H9 (cell line): ENCODE results near the gene NRBF2. TPM values are rescaled to one million over a fixed set of nuclear protein-coding genes. Genes with fewer than 3 reads are reported as not detected.
A peak's percentile ranks its signal among the peaks of the same experiment; 100 is the strongest.

ENCODE experiments used
- DNase-seq: peaks from one replicate; pipeline ENCODE4 v3.0.0-alpha.2; 2017
- H2AFZ ChIP-seq: one replicate; pipeline ENCODE4 v1.6.1; 2013; ENCODE audit warnings: mild to moderate bottlenecking, low read length, control low read depth, moderate library complexity
- H2AK5ac ChIP-seq: 2 replicates; pipeline ENCODE4 v1.6.1; 2013; ENCODE audit warnings: low read length, control low read depth, mixed read lengths; ENCODE audit not compliant: insufficient read length
- H2BK120ac ChIP-seq: one replicate; pipeline ENCODE4 v1.6.1; 2013; ENCODE audit warnings: low read depth, mild to moderate bottlenecking, low read length, control low read depth, inconsistent platforms; ENCODE audit not compliant: poor library complexity, severe bottlenecking
- H2BK12ac ChIP-seq: 2 replicates; pipeline ENCODE4 v1.6.1; 2013; ENCODE audit warnings: low read length, control low read depth, mixed read lengths, low read depth; ENCODE audit not compliant: insufficient read length
- H2BK15ac ChIP-seq: 2 replicates; pipeline ENCODE4 v1.6.1; 2013; ENCODE audit warnings: low read depth, low read length, control low read depth
- H2BK20ac ChIP-seq: one replicate; pipeline ENCODE4 v1.6.1; 2013; ENCODE audit warnings: low read depth, mild to moderate bottlenecking, low read length, control low read depth, inconsistent platforms; ENCODE audit not compliant: poor library complexity, severe bottlenecking
- H2BK5ac ChIP-seq: 2 replicates; pipeline ENCODE4 v1.6.1; 2013; ENCODE audit warnings: low read length, control low read depth, mixed read lengths; ENCODE audit not compliant: insufficient read length
- H3K14ac ChIP-seq: 2 replicates; pipeline ENCODE4 v1.6.1; 2013; ENCODE audit warnings: low read length, control low read depth; ENCODE audit not compliant: insufficient read depth
- H3K18ac ChIP-seq: 2 replicates; pipeline ENCODE4 v1.6.1; 2013; ENCODE audit warnings: low read depth, mild to moderate bottlenecking, mixed read lengths, low read length, control low read depth; ENCODE audit not compliant: insufficient read length
- H3K23ac ChIP-seq: 2 replicates; pipeline ENCODE4 v1.6.1; 2013; ENCODE audit warnings: low read length, control low read depth, mixed read lengths, low read depth; ENCODE audit not compliant: insufficient read length
- H3K23me2 ChIP-seq: 2 replicates; pipeline ENCODE4 v1.6.1; 2013; ENCODE audit warnings: low read depth, mild to moderate bottlenecking, mixed read lengths, low read length, control low read depth; ENCODE audit not compliant: insufficient read length, poor library complexity, severe bottlenecking
- H3K27ac ChIP-seq: 2 replicates; pipeline ENCODE4 v1.5.1; 2013; ENCODE audit warnings: low read length, control low read depth, mixed read lengths, low read depth; ENCODE audit not compliant: insufficient read length
- H3K27me3 ChIP-seq: 2 replicates; pipeline ENCODE4 v1.6.1; 2013; ENCODE audit warnings: low read length, control low read depth, inconsistent platforms; ENCODE audit not compliant: insufficient read depth
- H3K4ac ChIP-seq: 2 replicates; pipeline ENCODE4 v1.6.1; 2013; ENCODE audit warnings: low read depth, mild to moderate bottlenecking, control low read depth, inconsistent platforms, low read length, moderate library complexity
- H3K4me1 ChIP-seq: 2 replicates; pipeline ENCODE4 v1.6.1; 2013; ENCODE audit warnings: low read length, control low read depth, inconsistent platforms; ENCODE audit not compliant: insufficient read depth
- H3K4me2 ChIP-seq: 2 replicates; pipeline ENCODE4 v1.6.1; 2013; ENCODE audit warnings: low read length, control low read depth, mixed read lengths; ENCODE audit not compliant: insufficient read length, insufficient read depth
- H3K56ac ChIP-seq: 2 replicates; pipeline ENCODE4 v1.6.1; 2013; ENCODE audit warnings: low read depth, mild to moderate bottlenecking, mixed read lengths, low read length, control low read depth; ENCODE audit not compliant: insufficient read length
- H3K79me1 ChIP-seq: 2 replicates; pipeline ENCODE4 v1.6.1; 2013; ENCODE audit warnings: low read depth, mild to moderate bottlenecking, moderate library complexity, low read length, control low read depth, inconsistent platforms; ENCODE audit not compliant: insufficient read depth, poor library complexity, severe bottlenecking
- H3K79me2 ChIP-seq: 2 replicates; pipeline ENCODE4 v1.6.1; 2013; ENCODE audit warnings: low read length, control low read depth, inconsistent platforms; ENCODE audit not compliant: insufficient read depth
- H3K9ac ChIP-seq: 2 replicates; pipeline ENCODE4 v1.6.1; 2013; ENCODE audit warnings: low read length, control low read depth, mixed read lengths; ENCODE audit not compliant: insufficient read length; ENCODE audit errors: extremely low read depth
- H3K9me3 ChIP-seq: one replicate; pipeline ENCODE4 v1.6.1; 2013; ENCODE audit warnings: low read depth, low read length, inconsistent platforms; ENCODE audit not compliant: control insufficient read depth
- H3T11ph ChIP-seq: one replicate; pipeline ENCODE4 v1.6.1; 2013; ENCODE audit warnings: mild to moderate bottlenecking, low read length, control low read depth, inconsistent platforms
- H4K20me1 ChIP-seq: one replicate; pipeline ENCODE4 v1.6.1; 2013; ENCODE audit not compliant: control insufficient read depth, insufficient read length, insufficient read depth
- H4K5ac ChIP-seq: 2 replicates; pipeline ENCODE4 v1.6.1; 2013; ENCODE audit warnings: low read depth, mild to moderate bottlenecking, mixed read lengths, low read length, control low read depth; ENCODE audit not compliant: insufficient read length
- H4K8ac ChIP-seq: replicated peaks from 2 replicates; pipeline ENCODE4 v1.6.1; 2013; ENCODE audit warnings: low read length, control low read depth, mixed read lengths, low read depth; ENCODE audit not compliant: insufficient read length
- H4K91ac ChIP-seq: 2 replicates; pipeline ENCODE4 v1.6.1; 2013; ENCODE audit warnings: low read depth, mild to moderate bottlenecking, moderate library complexity, mixed read lengths, low read length, control low read depth; ENCODE audit not compliant: insufficient read length
- H3K27ac Mint-ChIP-seq, 3 experiments: 2 replicates in 2 of 3; 3 replicates in 1 of 3; pipeline ENCODE4 v1.8.0; 2020 to 2021; ENCODE audit warnings: mixed read lengths in 3 of 3, mild to moderate bottlenecking in 1 of 3, moderate library complexity in 1 of 3
- H3K27me3 Mint-ChIP-seq: 2 replicates; pipeline ENCODE4 v1.8.0; 2021; ENCODE audit warnings: low read depth, mild to moderate bottlenecking, moderate library complexity, mixed read lengths
- H3K36me3 Mint-ChIP-seq, 3 experiments: 2 replicates in 2 of 3; 3 replicates in 1 of 3; pipeline ENCODE4 v1.8.0; 2020 to 2021; ENCODE audit warnings: low read depth in 3 of 3, mixed read lengths in 3 of 3; ENCODE audit not compliant: insufficient read depth in 1 of 3
- H3K4me1 Mint-ChIP-seq, 2 experiments: 2 replicates each; pipeline ENCODE4 v1.8.0; 2020; ENCODE audit warnings: mixed read lengths in 2 of 2
- H3K4me3 Mint-ChIP-seq, 2 experiments: 2 replicates in 1 of 2; 3 replicates in 1 of 2; pipeline ENCODE4 v1.8.0; 2020 to 2021; ENCODE audit warnings: mild to moderate bottlenecking in 2 of 2, mixed read lengths in 2 of 2, moderate library complexity in 1 of 2
- H3K9me3 Mint-ChIP-seq, 2 experiments: 2 replicates in 1 of 2; 3 replicates in 1 of 2; pipeline ENCODE4 v1.8.0; 2020; ENCODE audit warnings: mild to moderate bottlenecking in 2 of 2, mixed read lengths in 2 of 2, moderate library complexity in 1 of 2
- CTCF ChIP-seq: fragments of 200-600 bp; sonication (generic); conservative IDR thresholded peaks from 3 replicates; pipeline ENCODE4 v1.8.0; 2021; ENCODE audit warnings: antibody characterized with exemption, mild to moderate bottlenecking
- WGBS: extraction: QIAGEN DNeasy Blood & Tissue Kit; methylation state at CpG from one replicate; pipeline ENCODE4 v1.1.7; 2013; ENCODE audit warnings: missing lambda C conversion rate, low lambda C conversion rate, mixed read lengths; ENCODE audit not compliant: insufficient read length; ENCODE audit errors: extremely low coverage; 5-methylcytosine and 5-hydroxymethylcytosine counted together
- total RNA-seq: library from RNA; stranded (reverse); gene quantifications from 2 replicates; pipeline ENCODE4 v1.2.1, GENCODE V29; 2021

NRBF2 gene
- total RNA-seq, 1 experiment from 2014 or later: 30.1 TPM

DNA sequence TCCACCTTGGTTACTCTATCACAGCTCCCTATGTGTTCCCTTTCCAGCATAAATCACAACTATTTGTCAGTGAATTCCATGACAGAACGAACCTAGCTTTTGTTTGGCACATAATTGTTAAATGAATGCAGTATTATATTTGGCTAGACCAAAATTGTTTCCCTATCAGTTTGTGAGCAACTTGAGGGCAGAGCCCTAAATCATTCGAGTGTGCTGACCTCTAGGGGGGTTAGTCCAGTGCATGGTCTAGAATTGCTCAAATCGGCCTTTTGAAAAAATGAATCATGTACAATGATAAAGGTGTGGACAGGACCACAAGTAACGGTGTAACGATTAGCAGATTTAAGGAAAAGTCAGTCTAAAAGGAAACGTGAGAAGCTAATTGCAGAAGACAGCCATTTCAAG lies 475 bp upstream of the NRBF2 start:
- no peak for TF ChIP-seq CTCF
- Histone ChIP-seq H2BK5ac (no peak overlapping the region), H3K14ac (no peak overlapping the region), H3T11ph (no peak overlapping the region), H2BK120ac (no peak overlapping the region), H3K9me3 (no peaks in the 10 kb centered on the region), H3K79me1 (no peaks in the 10 kb centered on the region), H3K4me2 (no peak overlapping the region), H4K91ac (no peak overlapping the region), H2AK5ac (no peak overlapping the region), H2BK12ac (no peak overlapping the region), H3K23ac (no peak overlapping the region), H4K8ac (no peak overlapping the region), H2AFZ (no peak overlapping the region), H3K23me2 (peaks cover 6% of the 10 kb centered on the region), H3K18ac (no peak overlapping the region), H3K9ac (no peak overlapping the region), H4K20me1 (no peaks in the 10 kb centered on the region), H3K4me1 (no peaks in the 10 kb centered on the region; the same call in 1 of the 2 replicates), H3K27ac (no peak overlapping the region), H3K4ac (no peak overlapping the region), H2BK15ac (no peak overlapping the region), H3K79me2 (peaks cover 25% of the 10 kb centered on the region), H3K56ac (no peak overlapping the region), H2BK20ac (no peak overlapping the region), H3K27me3 (no peaks in the 10 kb centered on the region), H4K5ac (no peak overlapping the region)
- no peak for DNase-seq
- no CpG with 5 or more reads among the region's 6 CpGs for WGBS
- H3K27me3 Mint-ChIP-seq: peaks cover 3% of the 10 kb centered on the region; the same call in 1 of the 2 replicates
- peaks cover 0 to 17% (median 8%) of the 10 kb centered on the region in 3 experiments; a peak in 5 of 7 replicates for H3K36me3 Mint-ChIP-seq
- peak overlapping the region; percentile 82 to 87 for H3K4me3 Mint-ChIP-seq
- peak overlapping the region in 2 of 3 experiments; percentile 10 to 51; a peak in 1 of 7 replicates for H3K27ac Mint-ChIP-seq
- H3K4me1 Mint-ChIP-seq: peaks cover 20 to 23% of the 10 kb centered on the region in 2 experiments
- H3K9me3 Mint-ChIP-seq: peaks cover 14 to 16% of the 10 kb centered on the region in 2 experiments; a peak in 4 of 5 replicates
